ENCODE results near the gene SEC14L5.
"Not testable (repeated sequence)": the region's sequence is repeated elsewhere in the genome, so short reads cannot be mapped to it uniquely, and the experiment has no call there.

SEC14L5 gene

DNA sequence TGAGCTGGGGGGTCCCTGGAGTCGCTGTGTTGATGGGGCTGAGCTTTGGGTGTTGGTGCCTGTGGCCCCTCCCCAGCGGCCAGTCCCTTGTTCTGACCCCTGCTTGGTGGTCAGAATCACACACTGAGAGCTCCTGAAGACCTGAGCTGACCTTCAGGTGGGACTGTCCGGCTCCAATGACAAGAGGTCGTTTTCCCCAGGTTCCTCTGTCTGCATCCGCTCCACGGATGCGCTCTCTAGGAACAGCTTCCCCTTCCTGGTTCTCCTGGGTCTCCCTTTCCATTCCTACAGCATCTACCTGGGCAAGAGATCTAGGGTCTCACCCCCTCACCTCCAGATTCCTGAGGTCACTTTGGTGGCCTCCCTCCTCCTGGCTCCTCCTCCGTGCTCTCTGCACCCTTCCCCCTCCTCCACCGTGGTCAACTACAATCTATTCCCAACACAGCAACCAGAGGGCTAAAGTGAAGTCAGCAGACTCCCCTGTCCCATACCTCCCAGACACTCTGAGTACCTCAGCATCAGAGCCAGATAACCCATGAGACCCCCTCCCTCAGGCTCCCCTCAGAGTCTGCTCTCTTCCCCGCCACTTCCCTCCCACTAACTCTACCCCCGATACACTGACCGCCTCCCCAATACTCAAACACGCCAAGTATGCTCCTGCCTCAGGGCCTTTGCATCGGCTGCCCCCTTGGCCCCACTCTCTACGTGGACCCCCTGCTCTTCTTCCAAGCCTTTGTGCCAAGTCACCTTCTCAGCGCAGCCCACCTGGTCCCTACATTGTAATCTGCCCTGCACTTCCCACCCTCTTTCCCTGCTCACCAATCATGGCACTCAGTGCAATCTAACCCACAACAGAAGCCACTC lies 9.0 kb upstream of the SEC14L5 start:
- no peak for DNase-seq (ENCODE audit: low read depth)
- TF ChIP-seq CTCF (IDR thresholded peaks at IDR 0.05; ENCODE audit: control insufficient read depth, insufficient read depth, low read depth, low read length, missing control alignments) = no peak
- H3K4me3 ChIP-seq (ENCODE audit: control insufficient read depth, low read depth, low read length) = no peak overlapping the region

- H3K4me3 ChIP-seq (ENCODE audit: control insufficient read depth, low read depth, low read length) = no peak overlapping the region
- DNase-seq (ENCODE audit: low read depth) = no peak
- no peak for TF ChIP-seq CTCF (IDR thresholded peaks at IDR 0.05; ENCODE audit: control insufficient read depth, insufficient read depth, low read depth, low read length, missing control alignments)
These were observed 8.1 kb upstream of the SEC14L5 start for GRCh38 chr16:4949986-4950385.

- not testable (repeated sequence) for H3K4me3 ChIP-seq (ENCODE audit: control insufficient read depth, low read depth, low read length); DNase-seq (ENCODE audit: low read depth)
These were observed 6.5 kb upstream of the SEC14L5 start for GRCh38 chr16:4951583-4951982.

DNA sequence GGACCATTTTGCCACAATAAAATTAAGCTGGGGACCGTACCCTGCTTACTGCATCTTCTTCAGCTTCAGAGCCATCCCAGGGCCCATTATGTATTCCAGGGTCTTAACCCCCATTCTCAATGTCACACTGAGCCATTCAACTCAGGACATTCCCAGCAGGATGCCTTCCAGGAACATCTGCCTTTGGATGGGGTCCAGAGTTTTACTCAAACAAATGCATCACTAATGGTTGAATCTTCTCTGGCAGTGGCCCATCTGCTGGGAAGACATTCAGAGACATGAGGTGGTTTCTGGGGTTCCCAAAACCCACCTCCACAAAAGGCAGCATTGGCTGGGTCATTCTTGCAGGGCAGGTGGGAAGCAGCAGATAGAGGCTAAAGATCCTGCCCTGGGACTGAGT lies 3.4 kb upstream of the SEC14L5 start:
- no peak overlapping the region for H3K4me3 ChIP-seq (ENCODE audit: control insufficient read depth, low read depth, low read length)
- TF ChIP-seq CTCF (IDR thresholded peaks at IDR 0.05; ENCODE audit: control insufficient read depth, insufficient read depth, low read depth, low read length, missing control alignments) = no peak
- DNase-seq (ENCODE audit: low read depth) = no peak

DNA sequence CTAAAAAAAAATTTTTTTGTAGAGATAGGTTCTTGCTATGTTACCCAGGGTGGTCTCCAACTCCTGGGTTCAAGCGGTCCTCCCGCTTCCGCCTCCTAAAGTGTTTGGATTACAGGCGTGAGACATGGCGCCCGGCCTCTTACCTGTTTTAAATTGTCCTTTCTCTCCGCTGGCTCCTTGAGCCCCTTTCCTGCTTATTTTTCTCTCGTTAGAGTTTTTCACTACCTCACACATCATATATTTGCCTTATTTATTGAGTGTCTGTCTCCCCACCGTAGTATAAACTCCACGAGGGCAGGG lies 760 bp upstream of the SEC14L5 start:
- peak overlapping the region; percentile 53 for H3K4me3 ChIP-seq (ENCODE audit: control insufficient read depth, low read depth, low read length)
- no peak for TF ChIP-seq CTCF (IDR thresholded peaks at IDR 0.05; ENCODE audit: control insufficient read depth, insufficient read depth, low read depth, low read length, missing control alignments)
- no peak for DNase-seq (ENCODE audit: low read depth)

GRCh38 chr16:4958510-4959438 lies 644 bp downstream of the SEC14L5 start:
- DNase-seq (ENCODE audit: low read depth) = no peak
- H3K4me3 ChIP-seq (ENCODE audit: control insufficient read depth, low read depth, low read length) = peak overlapping the region; percentile 36
- TF ChIP-seq CTCF (IDR thresholded peaks at IDR 0.05; ENCODE audit: control insufficient read depth, insufficient read depth, low read depth, low read length, missing control alignments) = no peak

- H3K4me3 ChIP-seq (ENCODE audit: control insufficient read depth, low read depth, low read length) = no peak overlapping the region
- no peak for DNase-seq (ENCODE audit: low read depth)
- TF ChIP-seq CTCF (IDR thresholded peaks at IDR 0.05; ENCODE audit: control insufficient read depth, insufficient read depth, low read depth, low read length, missing control alignments) = no peak
These were observed 2.4 kb downstream of the SEC14L5 start for GRCh38 chr16:4960579-4960978.

Measured in AG09309 (cell line).